SIG-M5 treated with dmso at 0.1 percent for 504 hours (cell line): ENCODE results near the gene RBPJ.
A peak's percentile ranks its signal among the peaks of the same experiment; 100 is the strongest.

Source experiments
- DNase-seq: peaks from one replicate; lab custom pipeline; 2025; ENCODE audit not compliant: unreplicated experiment; lab: John Stamatoyannopoulos, UW

RBPJ gene

DNA sequence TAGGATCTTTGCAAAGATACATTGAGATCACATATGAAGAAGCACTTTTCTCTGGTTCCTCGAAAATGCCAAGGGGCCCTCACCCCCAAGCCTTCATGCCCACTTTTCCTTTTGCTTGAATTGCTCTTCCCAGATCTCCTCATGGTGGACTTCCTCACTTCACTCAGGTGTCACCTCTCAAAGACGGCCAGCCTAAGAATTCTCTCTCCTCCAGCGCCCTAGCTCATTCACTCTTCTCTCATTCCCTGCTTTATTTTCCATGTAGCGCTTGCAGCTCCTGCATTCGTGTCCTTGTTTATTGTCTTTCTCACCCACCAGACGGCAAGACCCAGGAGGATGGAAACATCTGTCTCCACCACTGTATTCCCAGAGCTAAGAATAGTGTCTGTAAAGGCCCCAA is 136.6 kb downstream of the RBPJ start:
- DNase-seq, result no peak

DNA sequence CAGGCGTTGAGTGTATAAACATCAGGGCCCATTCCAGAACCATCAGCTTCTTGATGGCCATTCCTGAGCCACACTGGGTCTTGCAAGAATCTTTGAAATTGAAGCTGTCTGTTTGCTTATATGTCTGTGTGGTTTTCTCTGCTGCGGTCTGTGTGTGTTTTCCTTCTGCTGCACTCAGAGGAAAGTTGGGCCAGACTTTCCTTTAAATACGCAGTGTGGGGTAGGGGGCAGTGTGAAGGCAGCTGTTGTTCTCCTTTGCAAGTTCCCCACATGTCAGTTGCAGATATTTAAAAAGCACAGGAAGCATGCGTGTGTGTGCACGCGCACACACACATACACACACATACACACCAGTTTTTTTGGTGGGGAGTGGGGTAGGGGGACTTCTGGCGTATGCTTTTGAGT is 137.3 kb downstream of the RBPJ start:
- no peak for DNase-seq

DNA sequence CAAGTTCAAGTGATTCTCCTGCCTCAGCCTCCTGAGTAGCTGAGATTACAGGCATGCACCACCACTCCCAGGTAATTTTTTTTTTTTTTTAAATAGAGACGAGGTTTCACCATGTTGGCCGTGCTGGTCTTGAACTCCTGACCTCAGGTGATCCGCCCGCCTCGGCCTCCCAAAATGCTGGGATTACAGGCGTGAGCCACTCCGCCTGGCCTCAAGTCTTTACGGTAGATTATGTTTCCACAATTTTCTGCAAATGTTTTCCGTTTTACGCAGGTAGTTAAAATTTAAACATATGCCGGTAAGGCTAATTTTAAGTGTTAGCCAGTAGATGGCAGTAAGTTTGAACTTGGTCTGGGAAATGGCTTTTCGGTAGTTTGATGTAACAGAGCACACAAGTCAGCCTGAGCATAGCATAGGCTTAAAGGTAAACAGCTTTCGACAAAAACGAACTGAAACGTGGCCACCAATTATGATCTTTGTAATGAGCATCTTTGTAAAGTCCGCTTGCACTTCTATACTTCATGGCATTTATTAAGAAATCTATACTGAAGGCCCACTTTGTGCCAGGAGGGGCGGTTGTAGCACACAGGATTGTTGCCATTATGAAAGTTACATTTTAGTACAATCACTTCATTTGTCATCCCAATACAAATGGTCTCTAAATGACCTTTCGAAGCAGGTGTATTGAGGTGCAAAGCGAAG is 138.4 kb downstream of the RBPJ start:
- peak; percentile 48 for DNase-seq

DNA sequence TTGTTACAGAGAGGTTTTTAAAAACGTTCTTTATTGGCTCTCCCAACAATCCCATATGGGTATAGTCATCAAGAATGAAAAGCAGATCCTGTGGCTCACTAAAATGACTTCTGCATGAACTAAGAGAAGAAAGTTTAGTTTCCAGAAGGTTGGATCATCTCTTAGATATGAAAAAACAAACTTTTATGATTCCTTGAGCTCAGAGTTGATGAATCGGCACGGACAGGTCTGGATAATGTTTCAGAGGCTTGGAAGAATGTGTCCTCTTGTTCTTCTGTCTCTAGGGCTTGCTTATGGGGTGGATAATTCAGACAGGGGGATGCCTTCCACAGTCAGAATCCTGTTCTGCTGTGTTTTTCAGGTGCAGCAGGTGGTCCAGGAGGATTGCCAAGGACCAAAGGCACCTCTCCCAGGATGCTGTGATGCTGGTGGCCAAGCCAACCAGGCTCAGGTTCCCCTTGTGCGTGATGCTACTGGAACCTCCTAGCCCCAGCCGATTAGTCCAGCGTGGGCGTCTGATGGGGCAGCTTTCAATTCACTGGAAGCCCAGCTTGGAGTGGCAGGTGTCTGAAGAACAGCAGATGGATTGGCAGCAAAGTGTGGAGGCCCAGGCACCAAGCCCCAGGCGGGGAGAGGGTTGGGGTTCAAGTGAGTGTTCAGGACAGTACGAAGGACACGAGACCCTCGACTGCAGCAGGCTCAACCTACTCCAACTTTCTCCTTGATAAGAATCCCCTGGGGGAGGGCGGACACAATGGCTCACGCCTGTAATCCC is 139.1 kb downstream of the RBPJ start:
- no peak for DNase-seq

DNA sequence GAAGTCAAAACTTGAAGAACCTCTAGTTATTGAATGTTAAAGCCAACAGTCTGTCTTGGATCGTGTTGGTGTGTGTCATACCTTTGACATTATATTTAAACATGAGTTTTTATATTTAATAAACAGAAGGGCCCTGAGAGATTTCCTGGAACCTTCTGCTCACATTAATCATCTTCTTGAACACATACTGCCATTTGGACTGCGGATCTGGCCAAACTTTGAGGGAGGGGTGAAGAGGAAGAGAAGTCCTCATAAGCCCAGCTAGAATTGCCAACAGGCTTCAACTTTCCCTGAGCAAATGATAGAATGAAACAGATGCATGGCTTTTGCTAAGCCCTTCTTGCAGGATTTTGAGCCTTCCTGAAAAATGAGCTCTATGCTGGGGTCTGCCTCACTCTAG is 142.1 kb downstream of the RBPJ start:
- DNase-seq, result no peak

DNA sequence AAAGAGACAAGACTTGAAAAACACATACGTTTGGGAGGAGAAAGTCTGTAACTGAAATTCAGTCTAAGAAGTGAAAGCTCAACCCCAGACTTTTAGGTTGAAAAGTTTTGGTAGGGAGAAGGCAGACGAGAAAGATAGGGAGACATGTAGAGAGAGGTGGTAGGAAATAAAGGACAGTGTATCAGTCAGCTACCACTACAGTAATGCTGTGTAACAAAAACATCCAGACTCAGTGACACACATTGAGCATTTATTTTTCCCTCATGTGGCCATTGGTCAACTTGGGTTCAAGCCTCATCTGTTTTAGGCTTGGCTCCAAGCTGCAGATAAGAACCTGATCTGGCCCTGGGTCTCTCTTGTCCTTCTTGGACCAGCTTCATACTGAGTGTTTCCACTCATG is 142.6 kb downstream of the RBPJ start:
- DNase-seq, result no peak

DNA sequence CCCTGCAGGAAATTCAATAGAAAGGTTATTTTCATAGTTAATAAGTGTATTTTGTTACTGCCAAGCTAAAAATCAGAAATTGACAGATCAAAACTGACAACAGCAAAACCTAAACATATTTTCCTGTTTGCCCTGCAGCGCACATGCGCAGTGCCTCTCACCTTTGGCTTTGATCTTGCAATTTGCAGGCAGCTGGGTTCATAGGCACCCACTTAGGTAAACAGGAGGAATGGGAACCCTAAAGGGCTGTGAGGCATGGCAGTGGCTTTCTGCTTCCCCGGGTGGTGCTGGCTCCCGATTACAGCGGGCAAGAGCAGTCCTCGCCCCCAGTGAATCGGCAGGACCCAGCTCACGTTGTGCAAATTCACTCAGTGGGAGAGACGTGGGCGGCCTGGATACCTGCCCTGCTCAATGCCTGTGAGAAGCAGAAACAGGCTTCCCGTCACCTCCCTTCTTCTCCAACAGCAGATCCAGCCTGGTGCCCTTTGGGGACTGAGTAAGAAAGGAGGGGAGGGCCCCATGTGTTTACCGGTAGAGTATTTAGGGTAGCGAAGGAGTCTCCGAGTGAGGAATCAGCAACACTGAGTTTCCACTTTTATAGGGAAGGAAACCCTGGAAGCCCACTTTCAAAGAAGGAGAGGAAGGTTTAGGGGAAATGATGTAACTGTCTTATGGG is 143.7 kb downstream of the RBPJ start:
- DNase-seq, result no peak

DNA sequence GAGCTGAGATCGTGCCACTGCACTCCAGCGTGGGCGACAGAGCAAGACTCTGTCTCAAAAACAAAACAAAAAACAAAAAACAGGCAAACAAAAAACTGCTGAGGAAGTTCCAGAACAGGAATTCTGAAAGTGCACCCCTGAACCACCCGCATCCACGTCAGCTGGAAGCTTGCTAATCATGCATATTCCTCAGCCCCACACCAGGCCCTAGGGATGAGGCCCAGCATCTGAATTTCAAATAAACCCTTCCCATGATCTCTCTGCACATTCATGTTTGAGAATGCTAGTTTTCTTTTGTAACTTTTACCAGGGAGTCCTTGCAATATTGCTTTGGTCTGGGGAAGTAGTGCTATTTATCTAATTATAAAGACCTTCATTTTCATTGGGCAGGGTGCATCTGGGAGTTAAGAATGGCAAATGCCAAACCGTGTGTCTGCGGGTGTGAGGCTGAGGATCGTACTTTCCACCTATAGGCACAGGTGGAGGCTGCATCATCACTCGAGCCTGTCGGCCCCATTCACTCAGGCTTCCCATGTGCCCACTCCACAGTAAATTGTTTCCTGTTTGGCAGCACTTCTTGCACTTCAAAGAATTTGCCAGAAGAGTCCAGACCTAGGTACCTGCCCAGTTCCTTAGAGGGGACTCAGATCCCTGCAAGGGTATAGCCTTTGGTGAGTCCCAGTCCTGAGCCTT is 145.9 kb downstream of the RBPJ start:
- no peak for DNase-seq

DNA sequence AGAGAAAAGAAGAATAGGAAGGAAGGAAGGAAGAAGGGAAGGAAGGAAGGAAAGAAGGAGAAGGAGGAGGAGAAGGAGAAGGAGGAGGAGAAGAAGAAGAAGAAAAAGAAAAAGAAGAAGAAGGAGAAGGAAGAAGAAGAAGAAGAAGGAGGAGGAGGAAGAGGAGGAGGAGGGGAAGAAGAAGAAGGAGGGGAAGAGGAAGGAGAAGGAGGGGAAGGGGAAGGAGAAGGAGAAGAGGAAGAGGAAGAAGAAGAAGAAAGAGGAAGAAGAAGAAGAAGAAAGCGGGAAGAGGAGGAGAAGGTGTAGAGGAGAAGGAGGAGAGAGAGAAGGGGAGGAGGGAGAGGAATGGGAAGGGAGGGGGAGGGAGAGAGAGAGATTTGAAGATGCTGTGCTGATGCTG is 146.9 kb downstream of the RBPJ start:
- DNase-seq, result no peak

DNA sequence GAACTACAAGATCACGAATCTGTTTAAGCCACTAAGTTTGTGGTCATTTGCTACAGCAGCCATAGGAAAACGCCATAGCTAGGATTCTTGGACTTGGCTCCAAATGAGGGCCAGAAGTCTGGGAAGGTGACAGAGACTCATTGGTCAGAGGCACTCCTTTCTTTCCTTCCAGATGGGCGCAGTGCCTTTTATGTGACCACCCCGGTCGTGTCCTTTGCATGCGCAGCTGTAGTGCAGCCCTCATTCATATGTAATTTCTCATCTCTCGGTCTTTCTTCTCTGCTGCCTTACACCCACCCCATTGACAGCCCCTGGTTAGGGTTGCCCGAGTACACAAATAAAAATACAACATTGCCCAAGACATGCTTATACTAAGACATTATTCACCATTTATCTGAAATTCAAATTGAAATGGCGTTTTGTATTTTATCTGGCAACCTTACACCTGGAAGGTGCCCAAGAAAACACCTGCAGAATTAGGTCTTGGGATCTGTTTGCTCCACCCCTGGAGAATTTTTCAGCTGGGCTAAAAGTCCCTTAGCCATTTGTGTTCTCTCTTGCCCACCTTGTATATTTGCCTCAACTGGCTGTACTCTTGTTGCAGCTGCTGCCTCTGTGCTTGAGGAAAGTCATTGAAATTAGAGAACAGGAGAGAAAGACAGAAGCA is 147.6 kb downstream of the RBPJ start:
- no peak for DNase-seq

DNA sequence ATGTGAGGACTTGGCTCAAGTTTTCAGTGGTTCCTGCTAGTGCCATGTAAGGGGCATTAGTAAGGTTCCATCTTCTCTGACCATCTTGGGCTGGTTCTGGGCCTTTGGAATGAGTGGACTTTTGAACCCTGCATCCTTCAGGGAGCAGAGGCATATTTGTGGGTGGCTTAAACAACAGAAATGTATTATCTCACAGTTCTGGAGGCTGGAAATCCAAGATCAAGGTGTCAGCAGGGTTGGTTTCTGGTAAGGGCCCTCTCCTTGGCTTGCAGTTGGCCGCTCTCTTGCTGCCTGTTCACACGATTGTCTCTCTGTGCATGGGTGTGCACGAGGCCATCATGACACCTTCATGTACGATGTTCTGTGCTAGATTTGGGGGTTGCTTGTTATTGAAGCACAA is 148.2 kb downstream of the RBPJ start:
- no peak for DNase-seq

DNA sequence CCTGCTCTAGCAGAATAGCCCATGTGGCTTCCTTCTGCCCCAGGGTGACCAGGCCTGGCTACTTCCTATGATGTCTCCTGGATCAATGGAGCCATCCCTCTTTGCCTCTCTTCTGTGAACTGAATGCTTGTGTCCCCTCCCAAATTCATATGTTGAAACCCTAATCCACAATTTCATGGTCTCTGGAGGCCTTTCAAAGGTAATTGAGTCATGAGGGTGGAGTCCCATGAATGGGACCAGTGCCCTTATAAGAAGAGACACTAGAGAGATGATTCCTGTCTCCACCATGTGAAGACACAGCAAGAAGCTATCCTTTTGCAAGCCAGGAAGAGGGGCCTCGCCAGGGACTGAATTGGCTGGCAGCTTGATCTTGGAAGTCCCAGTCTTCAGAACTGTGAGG is 151.1 kb downstream of the RBPJ start:
- DNase-seq, result no peak

DNA sequence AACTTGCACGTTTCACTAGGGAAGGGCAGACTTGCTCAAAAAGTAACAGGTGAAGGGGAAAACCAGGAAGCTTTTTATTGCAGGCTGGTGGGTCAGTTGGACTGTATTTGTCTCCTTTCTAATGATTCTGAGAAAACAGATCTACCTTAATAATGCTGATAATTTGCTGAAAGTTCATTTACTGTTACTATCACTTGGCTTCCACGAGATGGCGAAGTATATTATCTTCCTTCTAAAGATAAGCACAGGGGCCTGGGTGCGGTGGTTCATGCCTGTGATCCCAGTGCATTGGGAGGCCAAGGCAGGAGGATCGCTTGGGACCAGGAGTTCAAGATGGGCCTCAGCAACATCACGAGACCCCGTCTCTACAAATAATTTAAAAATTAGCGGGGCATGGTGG is 153.1 kb downstream of the RBPJ start:
- DNase-seq, result no peak

DNA sequence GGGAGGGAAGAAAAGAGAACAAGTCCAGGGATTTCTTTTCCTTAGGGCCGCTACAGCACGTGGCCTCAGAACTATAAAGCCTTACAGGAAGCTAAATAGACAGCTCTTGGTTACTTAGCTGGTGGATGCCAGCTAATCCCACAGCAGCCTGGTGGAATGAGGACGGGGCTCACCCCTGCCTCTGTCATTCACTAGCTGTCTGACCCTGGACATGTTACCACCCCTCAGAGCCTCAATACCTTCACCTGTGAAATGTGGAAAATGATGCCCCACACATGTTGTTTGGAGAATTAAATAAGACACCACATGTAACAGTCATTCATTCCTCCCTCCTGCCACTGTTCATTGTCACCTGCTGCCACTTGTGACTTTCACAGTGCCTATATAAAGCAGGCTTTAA is 153.7 kb downstream of the RBPJ start:
- no peak for DNase-seq

DNA sequence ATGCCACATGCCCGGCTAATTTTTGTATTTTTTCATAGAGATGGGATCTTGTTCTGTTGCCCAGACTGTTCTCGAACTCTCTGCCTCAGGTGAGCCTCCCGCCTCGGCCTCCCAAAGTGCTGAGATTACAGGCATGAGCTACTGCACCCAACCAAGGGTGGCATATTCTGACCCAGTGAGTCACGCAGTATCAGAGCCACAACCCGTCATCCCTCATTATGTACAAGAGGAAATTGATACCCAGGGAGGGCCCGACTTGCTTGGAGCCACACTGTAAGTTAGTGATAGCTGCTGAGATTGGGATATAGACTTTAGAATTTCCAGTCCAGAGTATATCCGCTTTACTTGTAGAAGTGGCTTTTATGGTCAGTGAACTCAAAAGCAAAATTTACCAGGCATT is 154.9 kb downstream of the RBPJ start:
- no peak for DNase-seq

DNA sequence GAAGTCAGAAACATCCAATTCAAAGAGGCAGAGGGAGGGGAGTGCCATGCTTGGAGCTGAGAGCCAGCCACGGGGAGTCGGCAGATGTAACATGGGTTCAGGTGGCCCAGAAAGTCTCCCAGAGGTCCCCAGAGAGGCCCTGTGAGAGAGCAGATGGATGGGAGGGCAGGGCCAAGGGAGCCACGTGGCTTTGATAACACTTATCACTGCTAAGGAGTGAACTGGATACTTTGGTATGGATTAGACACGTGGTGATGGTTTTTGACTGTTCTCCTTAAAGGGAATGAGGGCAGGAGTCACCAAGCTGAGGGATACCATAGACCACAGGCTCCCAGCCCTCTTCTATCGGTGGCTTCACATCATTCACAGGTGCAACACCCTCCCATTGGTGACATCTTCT is 155.7 kb downstream of the RBPJ start:
- no peak for DNase-seq

DNA sequence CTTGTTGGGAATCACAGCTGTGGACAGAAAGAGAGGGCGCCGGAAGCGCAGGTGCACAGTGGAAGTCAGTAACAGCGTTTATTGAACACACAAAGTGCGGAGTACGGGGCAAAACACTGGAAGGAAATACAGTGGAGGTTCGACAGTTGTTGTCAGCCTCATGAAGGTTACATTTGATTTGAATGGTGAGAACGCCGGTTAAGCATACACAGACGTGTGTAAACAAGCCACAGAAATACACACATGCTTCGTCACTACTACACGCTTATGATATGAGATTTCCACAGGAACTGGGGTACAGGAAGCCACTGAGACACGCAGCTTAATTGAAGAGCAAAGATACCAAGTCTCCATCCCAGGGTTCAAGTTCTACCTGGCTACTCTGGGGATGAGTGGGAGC is 157.5 kb downstream of the RBPJ start:
- no peak for DNase-seq

DNA sequence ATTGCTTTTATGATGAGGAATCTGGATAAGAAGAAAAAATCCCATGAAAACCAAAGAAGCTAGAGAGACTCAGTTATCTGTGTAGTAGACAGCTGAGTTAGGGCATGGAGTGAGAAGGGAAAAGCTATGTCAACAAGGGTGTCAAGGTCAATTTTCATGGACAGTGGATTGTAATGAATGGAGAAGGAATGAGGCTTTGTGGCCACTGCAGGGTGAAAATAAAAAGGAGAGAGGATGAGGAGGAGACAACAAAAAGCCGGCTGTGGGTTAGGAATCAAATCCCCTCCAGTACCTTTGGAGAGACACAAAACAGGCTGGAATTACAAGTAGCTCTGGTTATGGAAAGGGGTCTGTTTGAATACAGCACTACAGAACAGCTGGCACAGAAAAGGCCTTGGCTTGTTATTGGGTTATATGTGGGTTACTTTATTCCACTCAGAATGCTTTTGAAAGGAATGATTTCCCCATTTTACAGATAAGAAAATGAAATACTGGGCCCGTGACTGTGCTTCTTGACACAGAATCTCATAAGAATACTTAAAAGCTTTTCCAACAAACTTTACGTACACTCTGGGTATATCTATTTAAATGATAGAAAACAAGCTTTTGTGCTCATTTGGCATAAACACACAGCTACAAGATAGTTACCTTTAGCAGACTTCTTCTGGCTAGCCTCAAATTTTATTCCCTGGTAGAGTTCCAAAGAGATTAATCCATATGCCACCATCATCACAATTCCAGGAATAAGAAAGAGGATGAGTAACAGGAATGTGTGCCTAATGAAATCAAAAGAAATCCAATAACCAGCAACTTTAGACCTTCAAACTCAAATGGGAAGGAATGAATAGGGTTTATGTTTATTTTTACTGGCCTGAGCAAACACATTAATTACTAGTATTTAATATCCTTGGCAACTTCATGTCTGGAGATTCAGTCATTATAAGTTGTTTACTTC is 162.0 kb downstream of the RBPJ start:
- no peak for DNase-seq

DNA sequence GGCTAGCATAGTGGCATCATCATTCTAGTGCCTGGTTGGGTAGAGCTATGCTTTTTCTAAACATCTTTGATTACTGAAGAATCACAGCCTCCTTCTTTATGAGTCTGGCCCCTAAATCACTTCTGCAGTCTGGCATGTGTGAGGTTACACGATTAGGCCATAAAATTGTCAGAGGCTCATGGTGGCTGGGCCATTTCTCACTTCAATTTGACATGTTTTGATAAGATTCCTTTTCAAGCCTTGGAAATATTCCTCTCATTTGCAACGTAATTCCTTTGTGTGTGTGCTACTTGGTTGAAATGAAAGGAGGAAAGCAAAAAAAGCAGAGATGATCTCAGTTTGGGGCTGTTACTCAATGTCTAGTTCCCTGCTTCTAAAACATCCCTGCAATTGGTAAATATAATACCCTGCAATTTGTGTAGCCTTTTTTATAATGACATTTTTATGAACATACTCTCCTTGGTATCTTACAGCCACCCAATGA is 163.3 kb downstream of the RBPJ start:
- DNase-seq, result no peak

DNA sequence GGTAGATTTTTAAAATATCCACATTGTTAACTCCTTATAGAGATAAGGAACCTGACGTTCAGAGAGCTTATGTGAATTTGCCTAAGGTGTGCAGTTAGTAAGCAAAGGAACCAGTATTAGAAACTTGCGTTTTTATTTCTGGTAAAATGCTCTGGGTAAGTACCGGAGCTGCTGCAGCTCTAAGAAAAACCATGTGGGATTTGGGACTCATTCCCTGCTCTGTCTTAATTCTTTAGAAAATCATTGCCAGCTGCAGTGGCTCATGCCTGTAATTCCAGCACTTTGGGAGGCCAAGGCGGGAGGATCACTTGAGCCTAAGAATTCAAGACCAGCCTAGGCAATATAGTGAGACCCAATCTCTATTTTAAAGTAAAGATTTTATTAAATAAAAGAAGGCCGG is 163.7 kb downstream of the RBPJ start:
- DNase-seq, result no peak
